ENCODE results near the gene PRPF6.
A peak's percentile ranks its signal among the peaks of the same experiment; 100 is the strongest.

The PRPF6 gene

DNA sequence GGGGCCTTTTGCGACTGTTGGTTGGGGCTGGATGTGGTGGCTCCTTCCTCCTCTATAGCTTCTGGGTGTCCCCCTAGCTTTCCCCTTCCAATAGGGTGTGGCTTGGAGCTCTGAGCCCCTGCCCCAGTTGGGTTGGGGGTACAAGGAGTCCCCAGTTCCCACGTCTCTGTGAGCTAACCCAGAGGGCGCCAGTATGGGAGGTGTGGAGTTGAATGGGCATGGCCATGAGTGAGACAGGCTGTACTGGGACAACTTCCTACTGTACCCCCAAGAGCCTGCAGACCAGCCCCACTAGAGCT lies 56.2 kb downstream of the PRPF6 start:
- DNase-seq: no peak

GRCh38 chr20:64037498-64038213 lies 56.7 kb downstream of the PRPF6 start:
- DNase-seq: peak; percentile 36

GRCh38 chr20:64038224-64038564 lies 57.3 kb downstream of the PRPF6 start:
- peak; percentile 76 for DNase-seq

- peak; percentile 87 for DNase-seq
Observed at GRCh38 chr20:64038565-64039292, 57.8 kb downstream of the PRPF6 start.

- DNase-seq: no peak
Observed at GRCh38 chr20:64039293-64040160, 58.6 kb downstream of the PRPF6 start.

- no peak for DNase-seq
Observed at GRCh38 chr20:64040231-64041039, 59.5 kb downstream of the PRPF6 start.

DNA sequence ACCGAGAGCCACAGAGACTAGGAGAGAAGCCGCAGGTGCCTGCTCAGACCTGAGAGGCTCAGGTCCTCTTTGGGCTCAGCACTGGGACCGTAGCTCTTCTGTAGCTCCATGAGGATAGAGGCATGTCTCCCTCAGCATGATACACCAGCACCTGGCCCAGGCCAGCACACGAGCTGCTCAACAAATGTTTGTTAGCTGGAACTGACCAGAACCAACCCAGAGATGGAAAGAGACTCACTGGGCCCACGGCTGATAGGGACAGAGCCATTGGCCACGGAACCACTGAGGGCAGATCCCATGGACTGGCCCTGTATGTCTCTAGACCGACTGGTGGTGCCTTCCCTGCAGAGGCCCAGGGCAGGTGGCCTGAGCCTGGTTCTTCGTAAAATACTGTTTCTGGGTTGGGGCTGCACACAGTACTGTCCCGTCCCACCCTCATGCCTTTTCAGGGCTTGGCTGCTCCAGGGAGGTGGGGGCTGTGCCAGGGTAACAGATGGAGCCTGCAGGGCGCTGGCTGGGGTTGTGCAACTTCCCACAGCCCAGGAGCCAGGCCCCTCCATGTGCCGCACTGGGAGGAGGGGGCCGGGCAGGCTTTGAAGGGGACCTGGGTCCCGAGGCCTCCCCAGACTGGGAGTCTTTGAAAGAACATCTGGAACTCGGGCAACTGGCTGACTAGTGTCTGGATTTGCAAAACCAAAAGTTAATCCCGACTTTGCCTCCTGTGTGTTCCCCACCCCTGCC lies 60.3 kb downstream of the PRPF6 start:
- no peak for DNase-seq

GRCh38 chr20:64041781-64042053 lies 60.8 kb downstream of the PRPF6 start:
- DNase-seq: no peak

DNA sequence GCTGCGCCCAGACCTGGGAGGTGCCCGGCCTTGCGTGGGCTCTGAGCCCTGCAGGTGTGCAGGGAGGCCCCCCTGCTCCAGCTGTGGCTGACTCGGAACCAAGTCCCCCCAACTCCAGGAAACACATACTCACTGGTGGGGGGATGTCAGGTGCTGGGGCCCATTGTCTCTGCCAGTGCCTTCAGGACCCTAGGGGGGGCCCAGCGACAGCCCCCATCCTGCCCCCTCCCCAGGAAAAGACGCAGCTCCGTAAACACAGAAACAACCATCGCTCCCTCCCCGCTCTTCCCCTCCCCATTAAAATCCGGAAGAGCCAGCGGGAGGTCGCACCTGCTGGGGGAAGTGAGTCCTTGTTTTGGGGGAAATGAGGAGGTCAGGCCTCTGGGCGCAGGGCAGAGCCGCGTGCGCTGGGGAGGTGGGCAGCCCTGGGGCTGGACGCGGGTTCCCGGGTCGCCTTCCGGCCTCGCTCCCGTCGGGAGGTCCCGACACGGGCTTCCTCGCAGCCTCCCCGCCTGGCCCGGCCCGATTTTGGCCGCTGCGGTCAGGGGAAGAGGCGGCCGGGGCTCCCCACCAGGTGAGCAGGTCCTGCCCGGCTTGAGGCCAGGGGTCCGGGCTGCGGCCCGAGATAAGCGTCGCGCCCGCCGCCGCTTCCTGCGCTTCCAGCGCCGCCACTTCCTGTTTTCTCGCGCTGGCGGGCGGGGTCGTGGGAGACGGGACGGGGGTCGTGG lies 61.3 kb downstream of the PRPF6 start:
- DNase-seq: peak; percentile 58

DNA sequence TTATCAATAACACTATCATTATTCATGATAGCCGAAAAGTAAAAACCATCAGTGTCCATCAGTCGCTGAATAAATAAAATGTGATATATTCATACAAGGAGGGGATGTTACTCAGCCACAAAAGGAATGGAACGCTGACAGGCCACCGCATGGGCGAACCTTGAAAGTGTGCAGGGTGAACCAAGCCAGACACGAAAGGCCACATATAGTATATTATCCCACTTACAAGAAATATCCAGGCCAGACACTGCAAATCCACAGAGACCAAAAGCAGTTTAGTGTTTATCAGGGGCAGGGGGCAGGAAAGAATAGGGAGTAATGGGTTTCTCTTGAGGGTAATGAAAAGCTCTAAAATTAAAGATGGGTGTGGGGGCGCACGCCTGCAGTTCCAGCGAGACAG lies 62.8 kb downstream of the PRPF6 start:
- no peak for DNase-seq

GRCh38 chr20:64044484-64045247 lies 63.7 kb downstream of the PRPF6 start:
- no peak for DNase-seq

DNA sequence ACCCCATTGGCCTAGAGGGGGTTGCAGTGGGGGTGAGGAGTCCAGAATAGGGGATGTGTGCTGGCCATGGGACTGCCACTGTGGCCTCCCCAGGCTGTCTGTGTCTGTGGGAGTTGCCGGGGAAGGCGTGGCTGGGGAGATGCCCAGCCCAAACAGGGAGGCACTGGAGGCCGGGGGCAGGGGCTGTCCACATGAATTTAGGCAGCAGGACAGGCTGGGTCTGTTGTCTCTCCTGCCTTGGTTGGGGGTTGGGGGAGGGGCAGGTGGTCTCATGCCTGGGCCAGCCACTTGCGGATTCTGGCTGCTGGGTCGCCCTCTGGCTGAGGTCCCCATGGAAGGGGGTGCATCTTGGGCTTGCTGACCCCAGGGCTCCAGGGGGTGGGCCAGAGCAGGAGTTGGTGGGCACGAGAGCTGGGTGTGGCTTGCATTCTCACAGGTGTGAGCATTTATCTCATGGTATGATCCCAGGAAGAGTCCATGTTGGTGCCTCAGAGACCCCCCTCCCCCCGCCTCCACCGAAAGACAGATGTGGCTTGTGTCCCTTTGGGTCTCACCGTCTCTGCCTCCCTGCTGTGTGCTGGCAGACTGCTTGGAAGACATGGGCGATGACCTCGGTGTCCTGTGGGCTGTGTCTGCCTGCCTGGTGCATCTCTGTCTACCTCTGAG lies 64.5 kb downstream of the PRPF6 start:
- no peak for DNase-seq

DNA sequence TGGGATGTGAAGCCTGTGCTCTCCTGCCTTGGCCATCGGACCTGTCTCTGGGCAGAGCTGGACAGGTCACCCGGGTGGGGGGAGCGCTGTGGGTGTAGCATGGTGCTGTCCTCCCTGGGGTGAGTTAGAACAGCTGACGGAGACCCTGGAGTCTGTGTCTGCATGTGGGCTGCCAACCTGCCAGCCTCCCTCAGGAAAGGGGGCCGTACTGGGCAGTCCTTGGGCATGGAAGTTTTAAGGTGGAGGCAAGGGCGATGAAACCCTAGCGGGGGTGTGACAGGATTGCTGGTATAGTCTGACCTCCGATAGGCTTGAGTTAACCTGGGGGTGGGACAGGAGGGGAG lies 66.1 kb downstream of the PRPF6 start:
- no peak for DNase-seq

- DNase-seq: no peak
Observed at GRCh38 chr20:64047968-64048401, 67.1 kb downstream of the PRPF6 start.

- DNase-seq: no peak
Observed at GRCh38 chr20:64048402-64049044, 67.6 kb downstream of the PRPF6 start.

DNA sequence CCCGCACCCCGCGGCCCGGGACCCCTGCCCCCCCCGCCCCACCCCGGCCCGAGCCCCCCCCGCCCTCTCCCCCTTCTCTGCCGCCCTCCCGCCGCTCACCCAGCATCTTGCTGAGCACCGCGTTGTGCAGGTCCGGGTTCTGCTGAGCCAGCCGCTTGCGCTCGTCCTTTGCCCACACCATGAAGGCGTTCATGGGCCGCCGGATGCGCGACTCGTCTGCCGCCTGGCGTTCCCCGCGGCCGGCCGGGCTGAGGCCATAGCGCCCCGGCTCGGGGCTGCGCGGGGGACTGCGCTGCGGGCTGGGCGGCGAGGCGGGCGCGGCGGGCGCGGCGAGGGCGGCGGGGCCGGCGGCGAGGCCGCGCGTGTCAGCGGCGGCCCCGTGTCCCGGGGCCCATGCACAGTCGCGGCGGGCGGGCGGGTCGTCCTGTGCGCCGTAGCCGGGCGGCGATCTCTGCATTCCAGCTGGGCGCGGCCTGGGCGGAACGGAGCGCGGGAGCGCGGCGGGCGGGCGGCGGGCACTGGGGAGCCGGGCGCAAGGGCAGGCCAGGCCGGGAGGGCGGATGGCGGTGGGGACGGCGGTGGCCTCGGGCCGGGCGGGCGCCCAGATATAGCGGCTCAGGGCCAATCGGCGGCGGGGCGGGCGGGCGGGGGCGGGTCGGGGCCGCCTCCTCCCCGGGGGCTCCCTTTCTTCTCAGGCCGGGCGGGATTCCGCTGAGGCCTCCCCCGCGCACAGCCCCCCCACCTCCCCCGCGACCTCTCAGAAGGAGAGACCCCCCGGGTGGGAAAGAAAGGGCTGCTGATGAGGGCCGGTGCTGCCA lies 68.3 kb downstream of the PRPF6 start, which contains the start of gene SOX18:
TSS of gene SOX18 (minus strand) at position 580 of the 818 bp plus-strand sequence. CDS start at position 457, 123 bp downstream.
- DNase-seq: peak; percentile 85

DNA sequence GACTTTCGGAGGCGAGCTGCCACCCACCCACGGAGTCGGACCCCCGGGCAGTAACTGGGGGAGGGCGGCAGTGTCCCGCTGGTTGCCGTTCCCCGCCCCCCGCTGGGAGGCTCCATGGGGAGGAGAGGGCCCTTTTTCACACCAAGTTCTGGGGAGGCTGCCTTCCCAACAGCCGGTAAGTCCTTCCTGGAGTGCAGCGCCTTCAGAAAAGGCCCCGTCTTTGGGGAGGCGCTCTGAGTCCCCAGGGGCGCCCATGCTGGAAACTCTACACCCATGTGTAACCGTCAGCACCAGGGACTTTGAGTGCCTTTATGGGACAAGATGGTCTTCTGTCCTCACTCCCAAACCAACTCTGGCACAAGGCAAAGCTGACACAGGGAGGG lies 68.9 kb downstream of the PRPF6 start:
- no peak for DNase-seq

GRCh38 chr20:64050261-64051032 lies 69.5 kb downstream of the PRPF6 start:
- no peak for DNase-seq

Measured in RPMI8226 (cell line).